Measurements from ENCODE around the gene ENAM. TPM values are rescaled to one million over a fixed set of nuclear protein-coding genes. Genes with fewer than 3 reads are reported as not detected.

The ENAM gene
- total RNA-seq, 4 donors from 2014 or later = 0.20 to 9.2 (median 2.8) TPM

- no peaks in the 10 kb centered on the region for H3K36me3 ChIP-seq
- no peaks in the 10 kb centered on the region for H3K27me3 ChIP-seq
- TF ChIP-seq, protein P1, sequence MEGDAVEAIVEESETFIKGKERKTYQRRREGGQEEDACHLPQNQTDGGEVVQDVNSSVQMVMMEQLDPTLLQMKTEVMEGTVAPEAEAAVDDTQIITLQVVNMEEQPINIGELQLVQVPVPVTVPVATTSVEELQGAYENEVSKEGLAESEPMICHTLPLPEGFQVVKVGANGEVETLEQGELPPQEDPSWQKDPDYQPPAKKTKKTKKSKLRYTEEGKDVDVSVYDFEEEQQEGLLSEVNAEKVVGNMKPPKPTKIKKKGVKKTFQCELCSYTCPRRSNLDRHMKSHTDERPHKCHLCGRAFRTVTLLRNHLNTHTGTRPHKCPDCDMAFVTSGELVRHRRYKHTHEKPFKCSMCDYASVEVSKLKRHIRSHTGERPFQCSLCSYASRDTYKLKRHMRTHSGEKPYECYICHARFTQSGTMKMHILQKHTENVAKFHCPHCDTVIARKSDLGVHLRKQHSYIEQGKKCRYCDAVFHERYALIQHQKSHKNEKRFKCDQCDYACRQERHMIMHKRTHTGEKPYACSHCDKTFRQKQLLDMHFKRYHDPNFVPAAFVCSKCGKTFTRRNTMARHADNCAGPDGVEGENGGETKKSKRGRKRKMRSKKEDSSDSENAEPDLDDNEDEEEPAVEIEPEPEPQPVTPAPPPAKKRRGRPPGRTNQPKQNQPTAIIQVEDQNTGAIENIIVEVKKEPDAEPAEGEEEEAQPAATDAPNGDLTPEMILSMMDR (IDR thresholded peaks at IDR 0.05 in 4 of 5, conservative IDR thresholded peaks at IDR 0.05 in 1 of 5) = no peak
- H3K27ac ChIP-seq = no peak overlapping the region
- no peak overlapping the region for H3K4me3 ChIP-seq
- in situ Hi-C loops (cut with MboI; ENCODE audit: low sequenced_read_pairs in 4 of 4) = no loop called here
- no peak for ATAC-seq
- intact Hi-C loops (cut with DNase I; ENCODE audit: low total_unique reads) = no loop called here
- no peak for DNase-seq
- no peaks in the 10 kb centered on the region for H3K9me3 ChIP-seq
- H3K4me1 ChIP-seq = no peaks in the 10 kb centered on the region
Measured at GRCh38 chr4:70629469-70630090, 1.0 kb downstream of the ENAM start.

DNA sequence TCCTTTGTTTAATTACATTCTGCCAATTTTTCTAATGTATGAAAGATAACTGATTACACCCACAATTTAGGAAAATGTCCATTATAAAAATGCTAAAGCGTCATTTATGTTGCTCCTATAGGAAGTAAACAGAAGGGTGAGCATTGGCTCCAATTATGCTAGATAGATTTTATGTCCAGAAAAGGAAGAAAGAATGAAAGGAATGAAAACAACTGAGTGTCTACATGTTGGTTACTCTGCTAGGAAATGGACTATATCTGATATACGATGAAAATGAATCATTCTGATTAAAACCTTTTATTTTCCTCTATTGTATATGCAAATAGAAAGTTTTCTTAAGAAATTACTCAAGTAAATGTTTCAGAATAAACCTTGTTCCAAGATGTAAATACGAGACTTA, 1.6 kb downstream of the ENAM start:
- Histone ChIP-seq H3K27me3 (no peaks in the 10 kb centered on the region), H3K9me3 (no peaks in the 10 kb centered on the region), H3K36me3 (no peaks in the 10 kb centered on the region), H3K27ac (no peak overlapping the region), H3K4me1 (no peaks in the 10 kb centered on the region), H3K4me3 (no peak overlapping the region)
- DNase-seq (no peak), ATAC-seq (no peak)
- in situ Hi-C loops (cut with MboI; ENCODE audit: low sequenced_read_pairs in 4 of 4) (no loop called here), intact Hi-C loops (cut with DNase I; ENCODE audit: low total_unique reads) (no loop called here)
- TF ChIP-seq, protein P1 (IDR thresholded peaks at IDR 0.05 in 4 of 5, conservative IDR thresholded peaks at IDR 0.05 in 1 of 5) = no peak
- TF ChIP-seq POLR2A (IDR thresholded peaks at IDR 0.05) = no peak

DNA sequence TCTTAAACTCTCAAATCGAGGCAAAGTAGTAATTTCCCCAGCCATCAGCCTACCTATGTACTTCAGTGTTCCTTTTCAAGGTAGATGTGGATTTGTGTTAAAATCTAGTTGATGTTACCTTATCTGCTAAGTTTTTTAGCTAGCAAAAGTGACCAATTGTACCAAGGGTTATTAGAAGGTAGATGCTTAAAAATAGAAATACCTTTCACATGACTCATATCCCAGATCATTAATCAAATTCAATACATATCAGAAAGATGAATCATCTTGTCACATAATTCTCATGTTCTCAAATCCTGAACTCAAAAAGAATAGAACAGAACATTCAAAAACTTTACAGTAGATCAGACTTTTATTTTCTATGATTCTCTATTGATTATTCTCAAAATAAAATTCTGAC, 3.5 kb downstream of the ENAM start:
- TF ChIP-seq, protein P1 (IDR thresholded peaks at IDR 0.05 in 4 of 5, conservative IDR thresholded peaks at IDR 0.05 in 1 of 5) = no peak
- TF ChIP-seq POLR2A (IDR thresholded peaks at IDR 0.05) = no peak
- Histone ChIP-seq H3K4me1 (peaks cover 2 to 6% of the 10 kb centered on the region in 2 donors), H3K27me3 (no peaks in the 10 kb centered on the region), H3K27ac (no peak overlapping the region), H3K9me3 (no peaks in the 10 kb centered on the region), H3K36me3 (no peaks in the 10 kb centered on the region), H3K4me3 (no peak overlapping the region)
- in situ Hi-C loops (cut with MboI; ENCODE audit: low sequenced_read_pairs in 4 of 4) = no loop called here
- intact Hi-C loops (cut with DNase I; ENCODE audit: low total_unique reads) = no loop called here
- ATAC-seq = no peak
- DNase-seq = no peak

DNA sequence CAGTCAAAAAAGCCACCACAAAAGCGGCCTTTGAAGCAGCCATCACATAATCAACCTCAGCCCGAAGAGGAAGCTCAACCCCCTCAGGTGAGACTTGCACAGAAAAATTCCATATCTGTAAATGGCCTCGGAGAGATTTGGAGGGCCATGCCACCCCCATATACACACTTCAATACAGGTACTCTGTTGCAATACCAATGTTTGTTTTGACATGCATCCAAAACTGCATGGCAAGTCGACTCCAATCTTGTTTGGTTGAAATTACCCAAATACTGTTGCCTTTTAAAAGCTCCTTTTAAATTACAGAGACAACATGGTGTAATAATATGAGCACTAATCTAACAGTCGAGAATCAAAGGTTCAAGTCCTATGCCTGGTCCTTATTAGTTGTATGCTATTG, 5.9 kb downstream of the ENAM start:
- DNase-seq (no peak), ATAC-seq (no peak)
- Histone ChIP-seq H3K4me1 (peaks cover 14 to 21% of the 10 kb centered on the region in 2 donors), H3K27ac (no peak overlapping the region), H3K36me3 (no peaks in the 10 kb centered on the region), H3K4me3 (no peak overlapping the region), H3K9me3 (no peaks in the 10 kb centered on the region), H3K27me3 (no peaks in the 10 kb centered on the region)
- intact Hi-C loops (cut with DNase I; ENCODE audit: low total_unique reads) = no loop called here
- in situ Hi-C loops (cut with MboI; ENCODE audit: low sequenced_read_pairs in 4 of 4) = no loop called here
- TF ChIP-seq, protein P1 (IDR thresholded peaks at IDR 0.05 in 4 of 5, conservative IDR thresholded peaks at IDR 0.05 in 1 of 5) = no peak
- TF ChIP-seq POLR2A (IDR thresholded peaks at IDR 0.05) = no peak
